HepG2 (cell line): ENCODE measurements around the gene HAO2.

Source experiments
- CBX1 ChIP-seq: IDR thresholded peaks from one replicate; pipeline ENCODE4 v1.6.1; 2016; ENCODE audit warnings: antibody characterized with exemption, low read depth
- EZH2 ChIP-seq: conservative IDR thresholded peaks from 2 replicates; pipeline ENCODE4 v1.6.1; 2012; ENCODE audit warnings: mild to moderate bottlenecking, low read depth, low read length, moderate library complexity
- KDM6A ChIP-seq: IDR thresholded peaks from 2 replicates; pipeline ENCODE4 v1.6.1; 2016; ENCODE audit warnings: low read depth
- RAD21 ChIP-seq: fragments of 450-650 bp; formaldehyde crosslinking; IDR thresholded peaks from 2 replicates; pipeline ENCODE4 v1.5.0; 2020; ENCODE audit warnings: mild to moderate bottlenecking
- SOX6 ChIP-seq, 2 experiments: fragments of 450-650 bp in 1 of 2; sonication (generic) in 1 of 2; formaldehyde crosslinking in 1 of 2; IDR thresholded peaks; 2 replicates each; pipeline versions ENCODE4 v1.4.0 to v1.6.1; 2017 to 2020; ENCODE audit warnings: antibody characterized with exemption in 1 of 2, mild to moderate bottlenecking in 1 of 2, missing genetic modification reagents in 1 of 2
- SPEN ChIP-seq: sonication (generic); formaldehyde crosslinking; IDR thresholded peaks from 2 replicates; pipeline ENCODE4 v1.5.1; 2020; ENCODE audit warnings: low read depth, mild to moderate bottlenecking, missing genetic modification reagents
- ZNF24 ChIP-seq: fragments of 450-650 bp; IDR thresholded peaks from 2 replicates; pipeline ENCODE4 v1.6.1; 2017; ENCODE audit warnings: antibody characterized with exemption, mild to moderate bottlenecking
- ZSCAN29 ChIP-seq: sonication (generic); formaldehyde crosslinking; conservative IDR thresholded peaks from 2 replicates; pipeline ENCODE4 v1.4.0; 2020; ENCODE audit warnings: mild to moderate bottlenecking, missing genetic modification reagents

DNA sequence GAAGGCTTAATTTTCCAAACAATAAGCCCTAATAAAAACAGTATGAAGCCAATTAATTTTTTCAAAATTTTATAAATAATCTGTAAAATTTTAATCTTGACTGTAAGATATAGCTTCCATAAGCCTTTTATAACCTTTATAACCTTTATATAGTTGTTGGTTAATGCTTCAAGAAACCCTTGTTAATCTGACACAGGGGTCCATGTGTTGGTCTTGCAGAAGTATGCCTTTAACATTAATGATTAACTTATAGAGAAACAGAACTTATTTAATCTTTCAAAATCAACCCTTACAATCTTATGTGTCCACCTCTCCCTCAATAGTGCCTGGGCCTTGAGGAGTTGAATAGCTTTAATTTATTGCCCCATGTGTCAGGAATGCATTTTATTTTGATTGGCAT lies 23.2 kb upstream of the HAO2 start:
- TF ChIP-seq EZH2 (no peak), SPEN (CRISPR knock-in tag) (no peak), CBX1 (no peak), ZSCAN29 (no peak), KDM6A (no peak), ZNF24 (no peak), SOX6 (IDR thresholded peaks at IDR 0.05) (no peak), SOX6 (CRISPR knock-in tag; IDR thresholded peaks at IDR 0.05) (no peak), RAD21 (CRISPR knock-in tag) (no peak)
